T47D (cell line): Measurements from ENCODE around the gene RTP5.

ENCODE experiments used
- DNase-seq, 2 experiments: peaks; one replicate each; pipeline versions ENCODE4 v3.0.0 to v3.0.0-alpha.2; 2011 to 2012; ENCODE audit warnings: low read depth in 1 of 2, low spot score in 1 of 2
- JUND ChIP-seq: IDR thresholded peaks from 2 replicates; pipeline ENCODE4 v1.6.1; 2012; ENCODE audit warnings: low read depth
- in situ Hi-C: cut with HindIII; loops from 2 replicates; pipeline ENCODE4 v1.10.0; 2016; ENCODE audit warnings: low sequenced_read_pairs, low pct_unique_long_range_greater_than_20kb

Gene RTP5

DNA sequence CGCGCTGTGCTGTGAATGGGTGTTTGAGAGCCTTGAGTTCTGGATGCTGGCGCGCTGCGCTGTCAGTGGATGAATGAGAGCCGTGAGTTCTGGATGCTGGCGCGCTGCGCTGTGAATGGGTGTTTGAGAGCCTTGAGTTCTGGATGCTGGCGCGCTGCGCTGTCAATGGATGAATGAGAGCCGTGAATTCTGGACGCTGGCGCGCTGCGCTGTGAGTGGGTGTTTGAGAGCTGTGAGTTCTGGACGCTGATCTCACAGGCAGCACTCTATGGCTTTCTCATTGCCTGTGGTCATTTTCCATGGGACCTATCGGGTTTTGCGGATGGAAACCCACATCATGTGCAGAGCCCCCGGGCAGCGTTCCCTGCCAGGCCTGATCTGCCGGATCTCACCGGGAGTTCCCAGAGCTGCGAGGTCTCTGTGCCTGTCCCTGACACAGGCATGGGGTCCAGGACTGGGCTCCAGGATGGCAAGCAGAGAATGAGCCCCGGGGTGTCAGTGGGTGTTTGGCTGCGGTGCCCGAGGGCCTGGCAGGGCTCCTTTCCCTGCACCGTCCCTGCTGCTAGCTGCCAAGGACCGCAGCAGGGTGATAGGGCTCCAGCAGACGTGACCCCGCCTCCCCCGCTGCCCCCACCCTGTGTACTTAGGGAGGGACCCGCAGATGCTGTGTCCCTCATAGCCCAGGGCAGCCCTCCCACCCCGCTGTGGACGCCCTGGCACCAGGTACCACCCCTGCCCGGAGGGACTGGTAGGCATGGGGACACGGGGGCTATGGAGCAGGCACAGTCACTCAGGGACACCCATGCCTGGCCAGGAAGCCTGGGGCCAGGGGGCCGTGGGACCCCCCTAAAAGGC lies 20.5 kb upstream of the RTP5 start:
- in situ Hi-C loops = no loop called here
- DNase-seq = no peak
- TF ChIP-seq JUND = no peak

DNA sequence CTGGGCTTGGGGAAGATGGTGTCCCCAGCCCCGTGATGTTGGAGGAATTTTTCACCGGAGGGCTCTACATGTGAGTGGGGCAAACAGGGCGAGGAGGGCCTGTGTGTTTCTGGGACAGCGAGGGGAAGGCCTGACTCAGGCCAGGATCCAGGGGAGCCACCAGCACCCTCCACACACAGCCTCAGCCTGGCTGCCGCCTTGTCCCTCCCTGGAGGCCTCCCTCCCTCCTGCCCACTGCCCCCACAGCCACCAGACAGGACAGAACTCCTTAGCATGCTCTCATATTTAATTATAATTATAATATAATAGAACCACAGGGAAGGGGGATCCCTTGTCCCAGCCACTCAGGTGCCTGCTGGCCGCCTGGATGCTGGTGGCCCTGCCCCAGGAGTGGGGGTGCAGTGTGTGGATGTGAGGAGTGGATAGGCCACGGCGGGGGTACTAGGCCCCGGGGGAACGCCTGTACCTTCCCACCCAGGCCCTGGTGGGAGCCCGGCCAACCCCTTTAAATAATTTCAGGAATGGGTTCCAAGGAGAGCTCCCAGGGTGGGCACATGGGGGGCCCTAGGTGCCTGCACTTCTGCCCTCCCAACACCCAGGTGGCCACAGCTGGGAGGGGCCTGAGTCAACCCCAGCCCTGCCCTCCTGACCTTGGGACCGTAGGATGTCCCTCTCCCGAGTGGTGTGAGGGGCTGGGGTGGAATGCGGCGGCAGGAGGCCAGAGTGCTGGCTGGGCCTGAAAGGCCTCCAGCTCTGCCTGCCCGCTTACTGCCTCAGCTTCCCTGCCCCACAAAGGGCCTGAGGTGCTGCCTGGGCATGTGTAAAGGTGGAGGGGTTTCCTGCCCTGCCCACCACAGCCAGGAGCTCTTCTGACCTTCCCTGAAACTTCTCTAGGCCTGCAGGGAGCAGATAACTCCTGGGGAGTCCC lies 19.6 kb upstream of the RTP5 start:
- in situ Hi-C loops = no loop called here
- DNase-seq = no peak
- TF ChIP-seq JUND = no peak

DNA sequence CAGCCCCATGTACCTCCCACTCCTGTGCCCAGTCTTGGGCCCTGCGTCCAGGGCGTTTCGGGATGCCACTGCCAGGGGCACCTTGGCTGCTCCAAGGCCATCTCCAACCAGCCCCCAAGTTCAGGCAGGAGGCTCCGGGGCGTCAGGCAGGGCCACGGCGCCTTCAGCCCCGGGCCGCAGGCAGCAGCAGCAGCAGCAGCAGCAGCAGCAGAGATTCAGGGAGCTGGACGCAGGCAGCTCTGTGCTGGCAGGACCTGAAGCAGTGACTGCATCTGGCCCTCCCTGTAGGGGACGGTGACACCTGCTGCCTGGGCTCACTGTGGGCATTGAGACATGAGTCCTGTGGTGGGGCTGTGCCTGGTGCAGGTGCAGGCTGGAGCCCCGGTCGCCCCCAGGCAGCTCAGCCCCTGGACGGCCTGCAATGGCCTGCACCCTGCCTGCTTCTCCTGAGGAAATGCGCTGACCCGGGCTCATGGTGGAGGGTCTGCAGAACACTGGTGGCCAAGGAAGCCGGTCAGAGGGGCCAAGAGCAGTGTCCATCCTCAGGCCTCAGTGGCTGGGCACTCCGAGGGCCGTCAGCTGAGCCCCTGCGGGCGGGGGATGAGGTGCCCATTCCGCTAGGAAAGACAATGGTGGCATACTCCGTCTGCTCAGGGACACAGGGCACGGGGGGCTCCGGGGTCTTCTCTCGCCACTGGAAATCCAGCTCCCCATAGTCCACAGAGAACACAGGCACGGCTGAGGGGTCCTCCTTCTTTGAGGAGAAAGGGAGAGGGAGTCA lies 18.8 kb upstream of the RTP5 start:
- TF ChIP-seq JUND = no peak
- in situ Hi-C loops = no loop called here
- no peak for DNase-seq

DNA sequence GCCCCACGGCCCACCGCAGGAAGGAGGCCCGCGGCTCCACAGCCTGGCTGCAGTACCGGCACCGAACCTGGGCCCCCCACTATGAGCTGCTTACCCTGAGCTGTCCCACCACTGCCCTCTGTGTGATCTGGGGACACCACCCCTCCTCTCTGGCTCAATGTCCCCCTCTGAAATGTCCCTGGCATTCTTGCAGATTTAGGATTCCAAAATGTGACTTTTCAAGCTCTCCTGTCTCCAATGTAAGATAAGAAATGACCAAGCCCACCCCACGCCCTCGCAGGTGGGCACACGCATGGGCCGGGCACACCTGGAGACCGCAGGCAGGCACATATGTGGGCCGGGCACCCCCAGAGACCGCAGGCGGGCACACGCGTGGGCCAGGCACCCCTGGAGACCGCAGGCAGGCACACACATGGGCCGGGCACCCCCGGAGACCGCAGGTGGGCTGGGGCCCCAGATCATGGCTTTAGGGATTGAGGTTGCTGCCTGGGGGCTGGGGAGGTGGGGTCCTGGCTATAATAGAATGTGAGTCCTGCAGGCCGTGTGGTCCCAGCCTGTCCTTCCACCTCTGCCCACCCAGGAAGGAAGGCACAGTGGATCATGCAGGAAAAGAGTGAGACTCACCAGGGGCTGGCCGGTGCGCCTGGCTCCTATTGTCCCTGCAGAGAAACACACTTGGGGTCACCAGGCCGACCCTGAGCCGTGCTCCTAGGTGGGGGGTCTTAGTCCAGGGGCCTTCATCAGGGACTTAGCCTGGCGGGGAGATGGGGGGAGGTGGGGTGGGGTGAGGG lies 18.0 kb upstream of the RTP5 start:
- no peak for DNase-seq
- in situ Hi-C loops = no loop called here
- no peak for TF ChIP-seq JUND

DNA sequence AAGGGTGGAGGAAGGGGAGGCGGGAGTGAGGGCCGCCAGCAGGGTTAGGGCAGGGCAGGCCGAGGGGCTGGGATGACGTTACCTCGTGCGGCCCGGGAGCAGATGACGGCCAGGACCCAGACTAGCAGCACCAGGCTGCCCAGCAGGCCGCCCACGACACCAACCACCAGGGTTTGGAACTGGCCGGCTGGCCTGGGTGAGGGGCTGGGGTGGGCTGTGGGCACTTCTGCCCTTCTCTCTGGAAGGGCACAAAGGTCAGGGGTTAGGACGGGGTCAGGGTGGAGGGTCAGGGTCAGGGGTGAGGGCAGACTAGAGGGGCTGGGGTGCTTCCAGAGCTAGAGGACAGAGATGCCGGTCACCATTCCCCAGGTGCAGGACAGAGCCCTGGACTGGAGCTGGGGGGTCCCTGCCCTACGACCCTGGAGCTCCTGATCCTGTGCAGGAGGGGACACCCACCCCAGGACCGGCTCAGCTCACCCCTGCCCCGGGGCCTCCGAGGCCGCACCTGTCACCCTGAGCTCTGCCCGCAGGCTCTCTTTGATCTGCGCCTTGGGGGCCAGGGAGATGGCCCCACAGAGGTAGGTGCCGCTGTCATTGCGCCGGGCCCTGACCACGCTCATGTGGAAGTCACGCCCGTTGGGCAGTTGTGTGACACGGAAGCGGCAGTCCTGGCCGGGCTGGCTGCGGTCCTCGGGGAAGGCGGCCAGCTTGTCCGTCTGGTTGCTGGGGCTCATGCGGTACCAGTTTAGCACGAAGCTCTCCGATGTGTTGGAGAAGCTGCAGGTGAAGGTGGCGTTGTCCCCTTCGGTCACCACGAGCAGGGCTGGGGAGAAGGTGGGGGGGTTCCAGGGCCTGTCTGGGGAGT lies 17.2 kb upstream of the RTP5 start:
- no peak for TF ChIP-seq JUND
- in situ Hi-C loops = no loop called here
- DNase-seq = no peak

DNA sequence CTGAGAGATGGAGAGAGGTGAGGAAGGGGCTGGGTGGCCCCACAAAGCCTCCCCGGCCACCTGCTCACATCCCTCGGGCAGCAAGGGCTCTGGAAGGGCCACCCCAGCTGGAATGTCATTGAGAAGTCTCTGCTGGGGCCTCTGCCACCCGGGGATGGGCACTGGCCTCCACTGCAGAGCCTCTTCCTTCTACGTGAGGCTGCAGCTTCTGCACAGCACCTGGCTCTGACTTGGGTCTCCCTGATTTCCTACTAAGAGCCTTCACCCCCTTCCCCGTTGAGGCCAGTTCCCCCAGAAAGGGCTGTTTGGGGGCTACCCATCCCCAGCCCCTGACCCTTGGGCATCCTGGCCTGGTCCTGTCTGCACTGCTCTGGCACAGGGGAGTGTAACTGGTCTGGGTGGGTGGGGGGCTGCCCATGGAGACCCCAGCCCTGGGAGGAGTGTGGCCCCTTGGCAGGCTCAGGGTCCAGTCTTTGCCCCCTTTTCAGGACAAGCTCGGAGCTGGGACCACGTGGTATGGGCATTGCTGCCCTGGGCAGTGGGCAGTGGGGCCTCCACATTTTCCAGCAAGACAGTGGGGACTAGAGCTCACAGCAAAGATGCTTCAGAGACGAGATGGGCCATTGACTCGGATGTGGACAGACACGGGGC lies 16.4 kb upstream of the RTP5 start:
- TF ChIP-seq JUND = no peak
- in situ Hi-C loops = no loop called here
- DNase-seq = no peak

DNA sequence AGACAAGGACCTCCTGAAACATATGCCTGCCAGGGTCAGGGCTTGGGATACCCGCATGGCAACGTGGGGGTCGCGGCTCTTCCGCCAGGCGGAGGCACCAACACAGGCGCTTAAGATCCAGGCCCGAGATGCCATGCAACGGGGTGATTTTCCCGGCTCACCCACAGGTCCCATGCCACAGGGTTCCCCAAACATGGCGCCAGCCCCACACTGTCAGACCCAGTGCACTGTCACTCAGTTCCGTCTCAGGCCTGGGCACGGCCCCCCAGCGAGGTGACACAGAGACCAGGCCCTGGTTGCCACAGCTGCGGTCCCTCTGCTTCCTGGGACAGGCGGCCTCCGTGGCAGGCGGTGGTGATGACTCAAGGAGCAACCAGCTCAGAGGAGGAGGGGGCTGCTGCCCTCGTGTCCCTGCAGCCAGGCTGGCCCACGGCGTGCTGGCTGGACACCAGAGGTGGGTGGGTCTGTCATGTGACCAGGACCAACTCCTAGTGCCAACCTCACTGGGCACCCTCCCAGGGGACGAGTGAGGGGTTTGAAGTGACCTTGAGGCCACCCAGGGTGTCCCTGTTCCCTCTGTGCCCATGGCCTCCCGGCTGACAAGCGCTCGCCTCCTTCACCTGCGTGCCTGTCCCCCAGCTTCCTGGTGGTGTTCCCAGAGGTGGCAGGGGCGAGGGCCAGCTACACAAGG lies 15.7 kb upstream of the RTP5 start:
- no peak for DNase-seq
- in situ Hi-C loops = no loop called here
- TF ChIP-seq JUND = no peak

DNA sequence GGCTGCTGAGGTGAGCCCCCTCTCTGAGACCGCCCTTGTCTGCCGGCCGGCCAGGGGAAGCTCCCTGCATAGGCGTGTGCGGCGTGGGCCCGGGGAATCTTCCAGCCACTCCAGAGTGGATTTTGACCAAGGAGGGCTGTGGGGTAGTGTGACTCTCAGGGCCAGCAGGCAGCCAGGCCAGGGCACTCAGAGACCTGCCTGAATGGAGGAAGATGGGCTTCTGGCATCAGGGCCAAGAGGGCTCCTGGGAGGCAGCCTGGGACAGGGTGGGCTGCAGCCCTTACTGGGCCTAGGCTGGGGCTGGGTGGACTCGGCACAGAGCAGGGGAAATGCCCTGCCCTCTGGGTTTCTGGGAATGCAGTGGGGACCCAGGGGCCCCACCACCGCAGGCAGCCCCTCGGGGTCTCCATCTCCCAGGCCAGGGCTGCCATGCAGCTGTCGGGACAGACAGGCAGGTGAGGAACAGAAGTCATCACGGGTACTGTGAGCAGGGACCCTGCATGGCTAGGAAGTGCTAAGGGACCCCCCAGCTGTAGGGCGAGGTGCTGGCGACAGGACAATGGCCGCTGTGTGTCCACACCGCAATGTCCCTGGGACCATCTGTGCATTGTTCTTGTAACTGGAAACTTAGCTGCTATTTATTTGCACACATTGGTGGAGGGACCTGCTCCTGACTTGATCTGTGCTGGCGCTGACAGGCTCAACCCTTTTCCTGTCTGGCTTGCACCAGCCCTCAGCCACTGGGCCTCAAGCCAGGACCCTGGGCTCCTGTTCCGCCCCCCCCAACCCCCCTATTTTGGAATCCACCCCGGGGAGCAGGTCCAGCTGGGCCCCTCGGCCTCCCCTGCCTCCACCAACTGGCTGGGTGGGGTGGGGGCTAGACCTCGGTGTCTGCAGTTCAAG lies 14.9 kb upstream of the RTP5 start:
- TF ChIP-seq JUND = no peak
- in situ Hi-C loops = no loop called here
- no peak for DNase-seq

DNA sequence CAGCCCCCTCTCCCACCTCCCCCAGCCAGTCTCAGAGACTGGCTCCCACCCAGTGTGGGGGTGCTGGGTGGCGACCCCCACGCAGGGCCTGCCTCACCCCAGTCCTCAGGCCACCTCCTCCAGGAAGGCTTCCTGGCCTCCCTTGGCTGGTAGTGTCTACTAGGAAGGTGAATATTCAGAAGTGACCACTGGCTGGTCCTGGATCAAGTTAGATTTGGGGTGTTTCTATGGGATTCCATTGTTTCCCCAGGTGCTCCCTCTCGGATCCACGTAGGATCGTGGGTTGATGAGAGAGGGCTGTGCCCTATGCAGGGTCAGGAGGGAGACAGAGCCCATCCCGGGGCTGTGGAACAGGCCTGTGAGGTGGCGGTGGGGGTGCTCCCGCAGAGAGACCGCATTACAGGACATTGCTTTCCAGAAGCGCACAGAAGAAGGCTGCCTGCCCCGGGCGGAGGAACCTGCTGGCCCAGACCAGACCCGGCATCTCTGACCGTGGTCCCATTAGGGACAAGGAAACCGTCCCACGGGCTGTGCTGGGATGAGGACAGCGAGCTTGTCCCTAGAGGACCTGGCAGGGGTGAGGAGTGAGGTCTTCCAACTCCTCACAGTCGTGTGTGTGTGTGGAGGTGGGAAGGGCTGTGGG lies 14.2 kb upstream of the RTP5 start:
- TF ChIP-seq JUND = no peak
- in situ Hi-C loops = no loop called here
- DNase-seq = no peak
